Keratinocyte (primary cell): ENCODE measurements around the gene GRAMD2A. TPM values are rescaled to one million over a fixed set of nuclear protein-coding genes. Genes with fewer than 3 reads are reported as not detected.

ENCODE experiments used
- DNase-seq: peaks from one replicate; pipeline ENCODE4 v3.0.0-alpha.2; 2011; ENCODE audit warnings: low read depth, missing footprints, low spot score
- FAIRE-seq: peaks from 2 replicates; lab custom pipeline; 2011; peaks lifted over from hg19 to GRCh38; lab: Jason Lieb, UNC
- H2AFZ ChIP-seq: 2 replicates; pipeline ENCODE4 v1.6.0; 2012; ENCODE audit warnings: low read length, control low read depth, inconsistent platforms; ENCODE audit not compliant: control insufficient read depth
- H3K27ac ChIP-seq: 2 replicates; pipeline ENCODE4 v1.5.1; 2011; ENCODE audit warnings: low read length; ENCODE audit not compliant: control insufficient read depth, insufficient read depth
- H3K27me3 ChIP-seq: 3 replicates; pipeline ENCODE4 v1.6.0; 2011; ENCODE audit warnings: low read length; ENCODE audit not compliant: control insufficient read depth, insufficient read depth; ENCODE audit errors: extremely low read depth
- H3K36me3 ChIP-seq, 2 experiments: 2 replicates in 1 of 2; 3 replicates in 1 of 2; pipeline ENCODE4 v1.5.1; 2011; ENCODE audit warnings: low read length in 2 of 2, mild to moderate bottlenecking in 1 of 2; ENCODE audit not compliant: control insufficient read depth in 2 of 2, insufficient read depth in 2 of 2; ENCODE audit errors: extremely low read depth in 1 of 2
- H3K4me1 ChIP-seq: 3 replicates; pipeline ENCODE4 v1.5.1; 2011; ENCODE audit warnings: low read length; ENCODE audit not compliant: control insufficient read depth, insufficient read depth; ENCODE audit errors: extremely low read depth
- H3K4me2 ChIP-seq: 3 replicates; pipeline ENCODE4 v1.6.0; 2011; ENCODE audit warnings: low read depth, low read length; ENCODE audit not compliant: control insufficient read depth, insufficient read depth; ENCODE audit errors: extremely low read depth
- H3K4me3 ChIP-seq, 3 experiments: fragments of 200-600 bp in 1 of 3; sonication (generic) in 1 of 3; 2 replicates in 2 of 3; 3 replicates in 1 of 3; pipeline ENCODE4 v1.5.1; 2011 to 2016; ENCODE audit warnings: low read length in 3 of 3, mild to moderate bottlenecking in 3 of 3, control low read depth in 2 of 3, inconsistent platforms in 1 of 3, low read depth in 1 of 3, mixed read lengths in 1 of 3, mixed run types in 1 of 3, moderate library complexity in 1 of 3; ENCODE audit not compliant: control insufficient read depth in 2 of 3, insufficient read depth in 2 of 3; ENCODE audit errors: extremely low read depth in 1 of 3
- H3K79me2 ChIP-seq: 2 replicates; pipeline ENCODE4 v1.6.0; 2012; ENCODE audit warnings: low read length; ENCODE audit not compliant: control insufficient read depth, insufficient read depth
- H3K9ac ChIP-seq: 3 replicates; pipeline ENCODE4 v1.6.0; 2011; ENCODE audit warnings: low read length; ENCODE audit not compliant: control insufficient read depth, insufficient read depth; ENCODE audit errors: extremely low read depth
- H3K9me1 ChIP-seq: 3 replicates; pipeline ENCODE4 v1.6.0; 2011; ENCODE audit warnings: low read length; ENCODE audit not compliant: control insufficient read depth, insufficient read depth; ENCODE audit errors: extremely low read depth
- H3K9me3 ChIP-seq: 2 replicates; pipeline ENCODE4 v1.5.1; 2012; ENCODE audit warnings: low read depth, low read length; ENCODE audit not compliant: control insufficient read depth
- H4K20me1 ChIP-seq: 3 replicates; pipeline ENCODE4 v1.6.0; 2011; ENCODE audit warnings: low read length; ENCODE audit not compliant: control insufficient read depth, insufficient read depth; ENCODE audit errors: extremely low read depth
- EZH2 ChIP-seq: IDR thresholded peaks from one replicate; pipeline ENCODE4 v1.6.1; 2012; ENCODE audit warnings: inconsistent platforms, mild to moderate bottlenecking, low read length, moderate library complexity
- dilution Hi-C: fragments of 300-500 bp; cut with MboI; formaldehyde crosslinking; loops from one replicate; pipeline ENCODE4 v1.7.0; 2020; ENCODE audit warnings: low sequenced_read_pairs; ENCODE audit not compliant: extremely low pct_ligation_motif_present
- polyA plus RNA-seq, 5 experiments: library from polyadenylated mRNA; depleted of rRNA in 3 of 5; stranded (reverse) in 3 of 5; stranded (forward) in 1 of 5; unstranded in 1 of 5; fragments of >200 nt; gene quantifications; 1 replicate in 1 of 5; 2 replicates in 3 of 5; 3 replicates in 1 of 5; pipeline versions ENCODE4 v1.2.1 to v1.2.3, GENCODE V29; 2011 to 2012; ENCODE audit warnings: missing spikeins in 2 of 5, low read depth in 1 of 5, low replicate concordance in 1 of 5
- TF ChIP-seq, protein P1 (sequence below), 3 experiments: IDR thresholded peaks in 1 of 3; conservative IDR thresholded peaks in 1 of 3; optimal IDR thresholded peaks in 1 of 3; 2 replicates in 2 of 3; 3 replicates in 1 of 3; pipeline versions ENCODE3 to v1.5.1; 2011; ENCODE audit warnings: low read length in 3 of 3, mild to moderate bottlenecking in 3 of 3, moderate library complexity in 2 of 3, control low read depth in 1 of 3, inconsistent platforms in 1 of 3; ENCODE audit not compliant: insufficient read depth in 2 of 3; ENCODE audit errors: extremely low read depth in 1 of 3

Gene GRAMD2A
- polyA plus RNA-seq, 1 donor (not counting 4 experiments of a cell fraction or from before 2014, with no cell fraction given) = 5.7 TPM

GRCh38 chr15:72227720-72228119, 30.1 kb upstream of the GRAMD2A start:
- Histone ChIP-seq H3K36me3 (peaks cover 12 to 35% of the 10 kb centered on the region in 2 experiments), H3K4me3 (peak overlapping the region; percentile 83 to 95 (median 93)), H3K9me3 (no peaks in the 10 kb centered on the region), H3K9ac (peak overlapping the region; percentile 96), H3K27me3 (no peaks in the 10 kb centered on the region), H3K79me2 (peaks cover 74% of the 10 kb centered on the region), H3K27ac (peak overlapping the region; percentile 99), H3K4me1 (peaks cover 52% of the 10 kb centered on the region), H3K4me2 (peak overlapping the region; percentile 89), H3K9me1 (no peaks in the 10 kb centered on the region), H4K20me1 (peaks cover 28% of the 10 kb centered on the region), H2AFZ (no peak overlapping the region)
- DNase-seq = no peak
- TF ChIP-seq EZH2 = no peak
- TF ChIP-seq, protein P1, sequence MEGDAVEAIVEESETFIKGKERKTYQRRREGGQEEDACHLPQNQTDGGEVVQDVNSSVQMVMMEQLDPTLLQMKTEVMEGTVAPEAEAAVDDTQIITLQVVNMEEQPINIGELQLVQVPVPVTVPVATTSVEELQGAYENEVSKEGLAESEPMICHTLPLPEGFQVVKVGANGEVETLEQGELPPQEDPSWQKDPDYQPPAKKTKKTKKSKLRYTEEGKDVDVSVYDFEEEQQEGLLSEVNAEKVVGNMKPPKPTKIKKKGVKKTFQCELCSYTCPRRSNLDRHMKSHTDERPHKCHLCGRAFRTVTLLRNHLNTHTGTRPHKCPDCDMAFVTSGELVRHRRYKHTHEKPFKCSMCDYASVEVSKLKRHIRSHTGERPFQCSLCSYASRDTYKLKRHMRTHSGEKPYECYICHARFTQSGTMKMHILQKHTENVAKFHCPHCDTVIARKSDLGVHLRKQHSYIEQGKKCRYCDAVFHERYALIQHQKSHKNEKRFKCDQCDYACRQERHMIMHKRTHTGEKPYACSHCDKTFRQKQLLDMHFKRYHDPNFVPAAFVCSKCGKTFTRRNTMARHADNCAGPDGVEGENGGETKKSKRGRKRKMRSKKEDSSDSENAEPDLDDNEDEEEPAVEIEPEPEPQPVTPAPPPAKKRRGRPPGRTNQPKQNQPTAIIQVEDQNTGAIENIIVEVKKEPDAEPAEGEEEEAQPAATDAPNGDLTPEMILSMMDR (optimal IDR thresholded peaks at IDR 0.05 in 1 of 3, IDR thresholded peaks at IDR 0.05 in 1 of 3, conservative IDR thresholded peaks at IDR 0.05 in 1 of 3; ENCODE audit: extremely low read depth in 1 of 3, insufficient read depth in 2 of 3, low read length in 3 of 3) = no peak
- dilution Hi-C loops = no loop called here
- FAIRE-seq = no peak

DNA sequence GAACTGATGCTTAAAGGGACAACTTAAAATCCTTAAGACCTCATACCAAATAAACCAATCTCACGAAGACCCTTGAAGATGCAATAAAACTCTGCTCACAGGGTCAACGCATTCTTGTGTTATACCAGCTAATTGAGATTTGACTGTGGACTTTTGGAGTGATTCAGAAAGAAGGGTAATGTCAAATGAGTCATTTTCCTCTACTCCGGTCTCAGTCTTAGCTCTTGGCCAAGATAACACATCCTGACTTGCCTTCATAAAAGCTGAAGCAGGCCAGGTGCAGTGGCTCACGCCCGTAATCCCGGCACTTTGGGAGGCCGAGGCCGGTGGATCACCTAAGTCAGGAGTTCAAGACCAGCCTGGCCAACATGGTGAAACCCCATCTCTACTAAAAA, 29.6 kb upstream of the GRAMD2A start:
- FAIRE-seq = no peak
- no peak overlapping the region for H2AFZ ChIP-seq
- no peaks in the 10 kb centered on the region for H3K27me3 ChIP-seq
- peaks cover 79% of the 10 kb centered on the region for H3K79me2 ChIP-seq
- TF ChIP-seq, protein P1 (optimal IDR thresholded peaks at IDR 0.05 in 1 of 3, IDR thresholded peaks at IDR 0.05 in 1 of 3, conservative IDR thresholded peaks at IDR 0.05 in 1 of 3; ENCODE audit: extremely low read depth in 1 of 3, insufficient read depth in 2 of 3, low read length in 3 of 3) = no peak
- TF ChIP-seq EZH2 = no peak
- H4K20me1 ChIP-seq = peaks cover 31% of the 10 kb centered on the region
- H3K9me3 ChIP-seq = no peaks in the 10 kb centered on the region
- peaks cover 12 to 35% of the 10 kb centered on the region in 2 experiments for H3K36me3 ChIP-seq
- H3K9ac ChIP-seq = peak overlapping the region; percentile 96
- H3K4me1 ChIP-seq = peaks cover 52% of the 10 kb centered on the region
- peak overlapping the region; percentile 89 for H3K4me2 ChIP-seq
- peak overlapping the region; percentile 99 for H3K27ac ChIP-seq
- dilution Hi-C loops = no loop called here
- H3K9me1 ChIP-seq = no peaks in the 10 kb centered on the region
- H3K4me3 ChIP-seq = peak overlapping the region; percentile 56 to 93 (median 83)
- peak; percentile 87 for DNase-seq
